ENCODE data around the gene NAALAD2.
"Not testable (repeated sequence)": the region's sequence is repeated elsewhere in the genome, so short reads cannot be mapped to it uniquely, and the experiment has no call there.

NAALAD2 gene

DNA sequence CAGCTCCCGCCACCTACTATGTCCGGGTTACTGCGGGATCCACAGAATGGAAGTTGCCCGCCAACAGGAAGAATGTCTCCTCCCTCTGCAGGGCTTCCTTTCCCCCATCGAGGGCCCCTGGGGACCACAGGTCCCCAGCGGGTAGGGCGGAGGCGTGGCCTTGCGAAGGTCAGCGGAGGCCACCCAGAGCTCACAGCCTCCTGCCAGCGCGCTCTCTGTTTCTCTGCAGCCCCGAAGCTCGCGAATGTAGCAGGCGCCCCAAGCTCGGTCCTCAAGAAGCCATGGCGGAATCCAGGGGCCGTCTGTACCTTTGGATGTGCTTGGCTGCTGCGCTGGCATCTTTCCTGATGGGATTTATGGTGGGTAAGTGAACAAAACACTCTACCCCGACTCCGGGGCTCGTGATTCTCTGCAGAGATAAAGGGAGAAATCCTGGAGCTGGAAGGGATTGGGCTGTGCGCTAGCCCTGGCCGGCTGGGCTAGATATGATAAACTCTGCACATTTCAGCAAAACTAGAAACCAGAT lies at the start of gene NAALAD2:
Gene NAALAD2, plus strand, starts transcription at position 186 of the 526 bp plus-strand sequence. Its CDS starts 96 bp downstream, at position 282.
- DNase-seq = no peak

DNA sequence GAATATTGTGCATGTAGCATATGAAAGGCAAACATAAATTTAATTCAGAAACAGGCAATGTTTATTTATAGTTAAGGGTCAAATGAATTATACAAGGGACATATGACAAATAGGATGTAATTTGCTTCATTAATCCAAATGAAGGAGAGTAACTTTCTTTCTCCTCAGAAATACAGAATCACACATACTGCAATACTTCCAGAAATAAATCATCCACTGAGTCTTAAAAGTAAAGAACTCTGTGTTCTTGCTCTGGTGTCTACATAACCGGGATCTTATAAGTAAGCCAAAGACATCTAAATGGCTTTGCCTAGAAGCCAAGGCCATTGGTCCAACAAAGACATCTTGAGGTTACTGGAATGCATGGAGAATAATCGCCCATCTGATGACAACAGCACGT lies 48.8 kb upstream of the NAALAD2 start, which contains the start of gene UBTFL1:
Gene UBTFL1, plus strand, starts transcription at position 301 of the 400 bp plus-strand sequence. Its CDS starts 0 bp downstream, at position 301.
- not testable (repeated sequence) for DNase-seq

DNA sequence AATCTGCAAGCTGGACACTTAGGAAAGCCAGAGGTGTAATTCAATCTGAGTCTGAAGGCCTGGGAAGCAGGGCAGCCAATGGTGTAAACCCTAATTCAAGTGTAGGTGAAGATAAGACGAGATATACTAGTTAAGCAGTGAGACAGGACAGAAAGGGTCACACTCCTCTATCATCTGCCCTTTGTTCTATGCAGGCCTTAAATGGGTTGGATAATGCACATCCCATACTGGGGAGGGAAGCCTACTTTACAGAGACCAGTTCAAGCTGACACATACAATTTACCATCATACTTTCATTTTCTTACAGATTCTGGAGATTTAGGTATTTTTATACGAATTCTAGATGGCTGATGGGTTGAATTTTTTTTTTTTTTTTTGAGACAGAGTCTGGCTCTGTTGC lies 45.7 kb upstream of the NAALAD2 start:
- DNase-seq = not testable (repeated sequence)

DNA sequence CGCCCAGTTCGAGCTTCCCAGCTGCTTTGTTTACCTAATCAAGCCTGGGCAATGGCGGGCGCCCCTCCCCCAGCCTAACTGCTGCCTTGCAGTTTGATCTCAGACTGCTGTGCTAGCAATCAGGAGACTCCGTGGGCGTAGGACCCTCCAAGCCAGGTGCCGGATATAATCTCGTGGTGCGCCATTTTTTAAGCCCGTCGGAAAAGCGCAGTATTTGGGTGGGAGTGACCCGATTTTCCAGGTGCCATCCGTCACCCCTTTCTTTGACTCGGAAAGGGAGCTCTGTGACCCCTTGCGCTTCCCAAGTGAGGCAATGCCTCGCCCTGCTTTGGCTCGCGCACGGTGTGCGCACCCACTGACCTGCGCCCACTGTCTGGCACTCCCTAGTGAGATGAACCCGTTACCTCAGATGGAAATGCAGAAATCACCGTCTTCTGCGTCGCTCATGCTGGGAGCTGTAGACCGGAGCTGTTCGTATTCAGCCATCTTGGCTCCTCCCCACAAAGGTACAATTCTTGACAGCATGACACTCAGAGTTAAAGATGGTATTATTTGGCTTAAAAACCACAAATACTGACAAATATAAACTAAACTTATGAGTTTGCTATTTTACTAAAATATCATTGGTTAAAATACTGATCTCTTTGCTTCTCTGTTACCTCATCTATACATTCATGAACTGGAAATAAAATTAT lies 39.1 kb upstream of the NAALAD2 start:
- DNase-seq = not testable (repeated sequence)

DNA sequence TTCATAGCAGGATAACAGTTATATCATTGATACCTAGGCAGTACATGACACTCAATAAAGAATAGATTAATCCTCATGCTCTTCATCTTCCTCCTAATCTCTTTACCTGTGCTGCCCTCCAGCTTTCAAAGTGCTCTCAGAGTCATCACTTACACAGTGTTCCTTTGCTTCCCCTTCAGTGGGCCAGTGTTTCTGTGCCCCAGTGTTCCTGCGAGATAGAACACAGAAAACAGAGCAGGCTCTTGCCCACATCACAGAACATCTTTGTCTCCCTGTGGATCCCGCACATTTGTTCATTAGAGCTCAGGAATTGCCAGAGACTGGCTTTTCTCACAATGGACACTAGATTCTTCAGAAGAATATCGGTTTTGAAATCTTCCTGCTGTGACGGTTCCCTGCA lies 36.2 kb upstream of the NAALAD2 start:
- not testable (repeated sequence) for DNase-seq

DNA sequence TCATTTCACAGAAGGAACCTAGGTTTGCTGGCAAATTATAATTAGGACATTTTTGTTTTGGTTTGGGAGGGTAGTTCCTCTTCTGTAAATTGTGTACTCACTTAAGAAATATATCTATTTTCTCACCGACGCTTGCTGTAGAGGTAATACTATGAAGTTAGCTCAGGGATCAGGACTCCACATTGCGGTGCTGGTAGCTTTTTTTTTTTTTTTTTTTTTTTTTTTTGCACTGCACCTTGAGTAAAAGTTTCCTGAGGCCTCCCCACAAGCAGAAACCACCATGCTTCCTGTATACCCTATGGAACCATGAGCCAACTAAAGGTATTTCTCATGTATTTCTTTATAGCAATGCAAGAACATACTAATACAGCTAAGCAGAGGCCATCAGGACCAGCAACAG lies 34.0 kb upstream of the NAALAD2 start:
- DNase-seq = no peak

DNA sequence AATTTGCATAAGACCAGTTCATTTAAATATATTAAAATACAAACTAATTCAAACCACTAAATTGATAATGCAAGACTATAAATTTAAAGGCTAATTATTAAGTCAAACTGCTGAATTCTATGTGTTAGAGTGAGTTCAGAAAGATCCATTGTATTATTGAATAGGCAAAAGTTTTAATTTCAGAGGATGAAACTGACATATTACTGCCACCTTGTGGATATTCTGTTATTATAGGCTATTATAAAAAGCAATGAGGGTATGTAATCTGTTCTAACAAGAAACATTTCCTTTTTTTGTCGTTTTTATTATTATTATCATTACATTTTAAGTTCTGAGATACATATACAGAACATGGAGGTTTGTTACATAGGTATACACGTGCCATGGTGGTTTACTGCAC lies 20.9 kb upstream of the NAALAD2 start:
- peak; percentile 12 for DNase-seq

DNA sequence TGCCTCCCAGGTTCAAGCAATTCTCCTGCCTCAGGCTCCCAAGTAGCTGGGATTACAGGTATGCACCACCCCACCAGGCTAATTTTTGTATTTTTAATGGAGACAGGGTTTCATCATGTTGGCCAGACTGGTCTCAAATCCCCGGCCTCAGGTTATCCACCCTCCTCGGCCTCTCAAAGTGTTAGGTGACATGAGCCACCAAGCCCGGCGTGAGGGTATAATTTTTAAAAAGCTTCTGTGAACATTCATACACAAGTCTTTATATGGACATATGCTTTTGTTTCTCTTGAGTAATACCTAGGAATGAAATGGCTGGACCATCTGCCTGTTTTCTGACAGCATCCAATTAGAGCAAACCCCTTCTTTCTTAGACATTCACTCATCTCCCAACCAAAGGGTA lies 14.3 kb upstream of the NAALAD2 start:
- no peak for DNase-seq

DNA sequence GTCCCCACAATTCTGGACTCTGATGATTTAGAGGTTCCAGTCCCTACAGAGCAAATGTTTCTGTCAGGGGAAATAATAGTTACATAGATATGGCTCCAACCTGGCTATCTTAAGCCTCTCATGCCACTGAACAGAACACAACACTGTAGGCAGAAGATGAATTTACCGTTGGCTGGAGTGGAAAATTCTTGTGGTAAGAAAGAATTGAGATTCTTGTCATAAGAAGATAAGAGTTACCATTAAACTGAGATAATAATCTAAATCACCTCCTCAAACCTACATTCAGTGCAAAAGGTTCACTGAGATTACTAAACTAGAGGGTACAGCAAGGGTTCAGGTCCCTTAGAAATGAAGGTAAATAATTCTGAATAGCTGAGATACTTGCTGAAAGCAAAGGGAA lies 10.1 kb upstream of the NAALAD2 start:
- DNase-seq = no peak

DNA sequence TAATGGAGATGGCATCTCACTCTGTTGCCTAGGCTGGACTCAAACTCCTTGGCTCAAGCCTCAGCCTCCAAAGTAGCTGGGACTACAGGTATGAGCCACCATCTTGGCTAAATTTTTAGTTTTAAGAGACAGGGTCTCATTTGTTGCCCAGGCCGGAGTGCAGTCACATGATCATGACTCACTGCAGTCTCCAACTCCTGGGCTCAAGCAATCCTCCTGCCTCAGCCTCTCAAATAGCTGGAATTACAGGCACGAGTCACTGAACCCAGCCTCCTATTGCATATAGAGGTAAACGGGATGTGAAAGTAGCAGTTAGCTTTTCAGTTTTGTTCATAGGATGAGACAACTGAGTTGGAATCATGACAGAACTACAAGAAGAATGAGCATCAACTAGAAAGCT lies 9.5 kb upstream of the NAALAD2 start:
- DNase-seq = no peak

DNA sequence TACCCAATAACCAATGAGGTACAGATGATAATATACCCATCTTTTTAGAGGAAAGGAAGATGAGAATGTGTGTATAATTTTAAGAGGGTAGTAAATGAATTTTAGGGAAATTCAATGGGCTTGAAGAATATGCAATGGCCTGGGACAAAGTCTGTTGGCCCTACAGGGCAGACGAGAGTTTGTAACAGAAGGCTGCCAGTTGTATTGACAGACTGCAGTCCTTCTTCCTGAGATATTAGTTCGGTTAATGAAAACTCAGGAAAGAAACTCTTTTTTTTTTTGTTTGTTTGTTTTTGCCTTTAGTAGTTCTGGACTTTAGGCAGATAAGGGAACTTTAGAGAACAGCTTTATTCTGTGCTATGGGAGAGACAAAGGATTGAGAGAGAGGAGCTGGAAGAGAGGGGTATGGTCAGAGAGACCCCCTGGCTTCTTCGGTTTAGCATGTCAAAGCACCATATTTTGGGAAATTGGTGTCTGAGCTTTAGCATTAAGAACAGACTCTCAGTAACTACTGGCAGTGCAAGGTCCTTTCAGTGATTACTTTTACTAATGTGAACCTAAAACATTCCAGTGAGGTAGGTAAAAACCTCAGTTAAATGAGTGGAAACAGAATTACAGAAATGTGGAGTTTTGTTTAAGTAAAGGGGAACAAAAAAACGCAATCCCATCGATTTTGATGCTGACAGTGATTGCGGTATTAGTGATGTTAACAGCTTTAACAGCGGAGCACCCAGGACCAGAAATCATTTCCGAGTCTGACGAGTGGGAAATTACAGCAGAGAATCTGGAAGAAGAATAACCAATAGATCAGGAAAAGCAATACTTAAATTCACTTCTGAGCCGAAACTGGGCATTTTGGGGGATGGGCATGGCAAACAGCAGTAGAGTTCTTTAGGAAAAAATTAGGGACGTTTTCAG lies 644 bp upstream of the NAALAD2 start:
- DNase-seq = no peak

DNA sequence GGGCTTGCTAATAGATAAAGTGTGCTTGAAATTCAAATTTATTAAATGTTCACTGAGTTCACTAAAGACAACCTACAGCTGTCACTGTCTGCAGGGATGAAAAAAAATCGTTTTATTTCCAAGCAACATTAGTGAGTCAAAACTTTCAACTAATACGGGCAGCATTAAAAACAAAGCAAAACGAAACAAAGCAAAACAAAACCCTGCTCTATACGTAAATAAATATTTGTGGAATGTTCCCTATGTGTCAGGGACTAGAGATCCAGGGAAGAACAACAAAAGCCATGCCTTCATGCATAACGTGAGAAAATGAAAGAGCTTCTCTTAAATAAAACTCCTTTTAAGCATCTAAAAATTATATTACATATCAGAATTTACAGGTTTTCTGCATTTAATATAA lies 553 bp downstream of the NAALAD2 start:
- no peak for DNase-seq

DNA sequence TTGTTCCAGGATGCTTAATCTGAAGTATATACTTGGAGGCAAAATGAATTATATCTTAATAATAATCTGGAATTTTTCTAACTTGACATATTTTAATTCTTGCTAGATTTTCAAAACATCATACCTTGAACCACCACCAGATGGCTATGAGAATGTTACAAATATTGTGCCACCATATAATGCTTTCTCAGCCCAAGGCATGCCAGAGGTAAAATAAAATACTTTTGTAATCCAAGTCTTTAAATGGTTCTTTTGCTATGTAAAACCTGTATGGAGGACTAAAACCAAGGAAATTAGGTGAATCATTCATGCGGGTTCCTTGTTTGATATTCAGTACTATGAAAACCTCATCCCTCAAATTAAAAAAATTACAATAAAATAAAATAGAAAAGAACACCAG lies 14.4 kb downstream of the NAALAD2 start:
- no peak for DNase-seq

DNA sequence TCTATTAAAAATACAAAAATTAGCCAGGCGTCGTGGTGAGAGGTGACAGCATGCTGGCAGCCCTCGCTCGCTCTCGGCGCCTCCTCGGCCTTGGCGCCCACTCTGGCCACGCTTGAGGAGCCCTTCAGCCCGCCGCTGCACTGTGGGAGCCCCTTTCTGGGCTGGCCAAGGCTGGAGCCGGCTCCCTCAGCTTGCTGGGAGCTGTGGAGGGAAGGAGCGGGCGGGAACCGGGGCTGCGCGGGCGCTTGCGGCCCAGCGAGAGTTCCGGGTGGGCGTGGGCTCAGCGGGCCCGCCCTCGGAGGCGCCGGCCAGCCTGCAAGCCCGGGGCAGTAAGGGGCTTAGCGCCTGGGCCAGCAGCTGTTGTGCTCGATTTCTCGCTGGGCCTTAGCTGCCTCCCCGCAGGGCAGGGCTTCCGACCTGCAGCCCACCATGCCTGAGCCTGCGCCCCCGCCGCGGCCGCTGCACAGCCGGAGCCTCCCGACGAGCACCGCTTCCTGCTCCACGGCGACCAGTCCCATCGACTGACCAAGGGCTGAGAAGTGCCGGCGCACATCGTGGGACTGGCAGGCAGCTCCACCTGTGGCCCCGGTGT lies 32.6 kb downstream of the NAALAD2 start:
- not testable (repeated sequence) for DNase-seq

DNA sequence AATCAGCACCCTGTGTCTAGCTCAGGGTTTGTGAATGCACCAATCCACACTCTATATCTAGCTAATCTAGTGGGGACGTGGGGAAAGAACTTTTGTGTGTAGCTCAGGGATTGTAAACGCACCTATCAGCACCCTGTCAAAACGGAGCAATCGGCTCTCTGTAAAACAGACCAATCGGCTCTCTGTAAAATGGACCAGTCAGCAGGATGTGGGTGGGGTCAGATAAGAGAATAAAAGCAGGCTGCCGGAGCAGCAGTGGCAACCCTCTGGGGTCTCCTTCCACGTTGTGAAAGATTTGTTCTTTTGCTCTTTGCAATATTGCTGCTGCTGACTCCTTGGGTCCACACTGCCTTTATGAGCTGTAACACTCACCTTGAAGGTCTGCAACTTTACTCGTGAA lies 33.2 kb downstream of the NAALAD2 start:
- not testable (repeated sequence) for DNase-seq

DNA sequence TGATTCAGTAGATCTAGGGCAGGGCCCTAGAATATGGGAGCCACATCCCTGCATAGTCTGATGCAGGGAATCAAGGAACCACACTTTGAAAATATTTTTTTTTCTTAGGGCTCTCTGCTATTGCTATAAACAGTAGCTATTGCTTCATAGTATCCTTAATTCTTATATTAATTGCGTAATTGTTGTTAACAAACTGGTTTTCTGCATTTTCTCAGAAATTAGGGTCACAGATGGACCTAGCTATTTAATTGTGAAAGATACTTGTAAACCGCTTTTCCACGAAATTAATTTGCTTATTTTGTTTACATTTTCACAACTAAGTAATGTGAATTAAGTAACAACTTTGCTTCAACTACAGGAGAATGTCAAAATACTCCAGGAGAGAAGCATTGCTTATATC lies 34.1 kb downstream of the NAALAD2 start:
- DNase-seq = no peak

DNA sequence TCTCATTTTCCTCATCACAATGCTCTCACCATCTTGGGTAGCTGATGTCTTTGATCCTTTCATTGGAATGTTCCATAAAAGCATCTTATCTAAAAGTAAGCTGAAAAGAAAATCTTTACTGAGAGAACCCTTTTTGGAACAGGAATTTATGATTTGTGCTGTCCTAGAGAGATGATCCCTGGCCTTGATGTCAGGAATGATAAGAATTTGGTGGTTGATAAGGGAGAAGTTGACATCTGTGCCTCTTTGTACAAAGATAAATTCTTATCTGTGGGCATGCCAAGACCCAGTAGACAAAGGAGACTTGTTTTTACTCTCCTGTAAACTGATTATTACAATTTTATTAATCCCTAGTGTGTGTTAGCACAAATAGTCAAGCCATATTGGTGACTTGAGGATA lies 36.9 kb downstream of the NAALAD2 start:
- DNase-seq = no peak

DNA sequence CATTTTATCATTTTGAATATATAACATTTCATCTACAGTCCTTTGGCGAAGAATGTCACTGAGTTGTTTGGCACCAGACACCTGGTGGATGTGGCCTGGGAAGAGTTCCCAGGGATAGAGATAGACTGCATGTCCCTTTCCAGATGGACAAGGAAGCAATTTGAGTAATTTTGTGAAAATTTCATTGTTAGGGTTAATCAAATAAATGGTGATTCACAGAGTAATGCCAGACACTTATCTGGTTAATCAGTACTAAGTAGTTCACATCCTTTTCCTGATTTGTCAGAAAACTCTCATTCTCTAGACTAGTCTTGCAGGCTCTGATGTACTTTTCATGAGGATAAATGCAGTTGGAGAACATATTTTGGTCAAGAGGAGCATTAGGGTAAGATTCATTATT lies 41.6 kb downstream of the NAALAD2 start:
- DNase-seq = no peak

DNA sequence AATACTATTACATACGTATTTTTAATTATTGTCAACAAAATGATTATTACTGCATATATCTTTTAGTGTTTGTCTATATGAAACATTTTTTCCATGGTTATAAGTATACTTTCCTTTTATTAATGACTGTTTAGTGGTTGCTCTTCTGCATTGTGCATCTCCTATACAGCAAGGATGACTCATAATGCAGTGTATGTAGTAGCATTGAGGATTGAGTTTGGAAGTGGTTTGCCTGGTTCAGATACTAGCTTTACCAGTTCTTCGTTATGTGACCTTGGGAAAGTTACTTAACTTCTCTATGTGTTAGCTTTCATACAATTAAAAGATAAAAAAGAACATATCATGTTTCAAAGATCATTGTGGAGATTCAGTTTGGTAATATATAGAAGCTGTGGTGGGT lies 44.3 kb downstream of the NAALAD2 start:
- DNase-seq = peak; percentile 2

DNA sequence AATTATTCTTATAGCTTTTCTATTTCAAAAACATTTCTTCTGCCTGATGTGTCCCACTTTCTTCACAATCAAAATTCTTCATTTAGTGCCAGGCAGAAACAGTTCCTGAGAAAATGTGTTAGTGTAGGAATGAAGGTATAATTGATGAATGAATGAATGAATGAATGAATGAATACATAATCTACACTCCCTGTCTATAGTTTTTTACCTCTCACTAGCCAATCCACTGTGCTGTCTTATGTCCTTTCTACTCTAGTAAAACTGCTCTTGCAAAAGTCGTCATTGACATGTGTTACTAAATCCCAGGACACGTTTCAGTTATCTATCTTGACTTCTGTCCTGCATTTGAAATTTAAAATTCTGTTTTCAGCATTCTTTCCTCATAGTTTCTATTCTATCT lies 45.5 kb downstream of the NAALAD2 start:
- no peak for DNase-seq

DNA sequence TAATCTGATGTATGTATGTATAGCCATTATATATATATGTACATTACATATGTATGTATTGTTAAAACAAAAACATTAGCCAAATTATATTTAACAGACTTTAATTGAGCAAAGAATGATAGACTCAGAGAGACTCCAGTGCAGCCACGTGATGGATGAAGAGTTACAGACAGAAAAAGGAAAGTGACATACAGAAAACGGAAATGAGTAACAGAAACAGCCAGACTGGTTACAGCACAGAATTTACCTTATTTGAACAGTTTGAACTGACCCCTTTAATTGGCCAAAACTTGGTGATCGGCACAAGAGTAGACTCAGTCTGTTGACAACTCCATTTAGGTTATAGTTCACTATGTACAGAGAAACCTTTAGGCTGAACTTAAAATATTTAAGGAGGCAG lies 53.4 kb downstream of the NAALAD2 start:
- no peak for DNase-seq

DNA sequence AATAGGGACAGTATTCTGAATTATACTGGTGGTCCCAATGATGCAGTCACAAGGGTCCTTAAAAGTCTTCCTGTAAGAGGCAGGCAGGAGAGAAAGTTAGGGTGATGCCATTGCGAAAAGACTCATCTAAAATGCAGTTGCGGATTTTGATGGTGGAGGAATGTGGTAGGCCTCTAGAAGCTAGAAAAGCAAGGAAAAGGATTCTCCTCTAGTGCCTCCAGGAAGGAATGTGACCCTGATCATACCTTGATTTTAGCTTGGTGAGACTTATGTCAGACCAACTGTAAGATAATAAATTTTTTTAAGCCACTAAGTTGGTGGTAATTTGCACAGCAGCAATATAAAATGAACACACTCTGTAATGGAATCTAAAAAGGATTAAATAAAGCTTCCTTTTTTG lies 54.5 kb downstream of the NAALAD2 start:
- DNase-seq = no peak

DNA sequence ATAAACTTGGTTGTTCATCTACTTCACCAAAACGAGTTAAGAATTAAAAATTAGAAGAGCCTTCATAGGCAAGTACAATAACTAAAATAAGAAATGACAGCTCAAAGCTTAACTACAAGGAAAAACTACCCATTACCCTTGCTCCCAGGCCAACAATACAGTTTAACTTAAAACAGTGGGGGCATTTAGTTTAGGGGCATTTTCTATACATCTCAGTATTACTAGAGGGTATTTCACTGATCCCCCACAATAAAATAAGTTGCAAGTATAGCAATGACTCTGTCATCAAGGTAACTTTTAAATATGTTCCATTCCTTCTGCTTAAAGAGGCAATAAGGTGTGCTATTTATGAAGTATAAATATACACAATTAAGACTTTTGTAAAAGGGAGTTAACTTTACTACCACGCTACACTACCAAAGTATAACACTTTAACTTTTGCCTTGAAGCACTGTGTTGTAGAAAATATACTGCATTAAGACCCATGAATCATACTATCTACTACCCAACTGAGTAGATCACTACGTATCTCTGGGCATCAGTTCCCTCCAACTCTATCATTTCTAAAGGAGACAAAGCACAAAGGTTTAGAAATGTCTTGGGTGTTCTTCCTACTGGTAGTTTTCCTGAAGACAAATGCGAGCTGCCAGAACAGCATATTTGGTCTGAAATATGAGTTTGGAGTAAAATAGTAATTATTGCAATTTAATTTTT lies 58.6 kb downstream of the NAALAD2 start:
- DNase-seq = no peak
